PC-3 (cell line): Measurements from ENCODE around the gene STXBP6. TPM values are rescaled to one million over a fixed set of nuclear protein-coding genes. Genes with fewer than 3 reads are reported as not detected.

ENCODE experiments used
- ATAC-seq: fragments of 200-7000 bp; cut with Tn5 transposase; 2 replicates; pipeline ENCODE4 v1.9.1; 2020; ENCODE audit warnings: mild to moderate bottlenecking, moderate library complexity
- BruUV-seq: library from RNA; stranded (reverse); fragments of 400-500 nt; replicated peaks from 2 replicates; lab custom pipeline; 2021; lab: Mats Ljungman, UMichigan
- CTCF ChIA-PET: fragments of 300-600 bp; sonication (Branson Sonifier 250); formaldehyde crosslinking; loops from one replicate; lab custom pipeline; 2022; ENCODE audit warnings: antibody characterized with exemption; lab: Charles Lee
- POLR2A ChIA-PET: fragments of 300-600 bp; sonication (Branson Sonifier 250); formaldehyde crosslinking; loops from one replicate; lab custom pipeline; 2022; ENCODE audit warnings: antibody characterized with exemption; ENCODE audit not compliant: unreplicated experiment; lab: Charles Lee
- DNase-seq: peaks from one replicate; pipeline ENCODE4 v3.0.0-alpha.2; 2015
- H2AFZ ChIP-seq: fragments of 300-600 bp; sonication (generic); 2 replicates; pipeline ENCODE4 v1.6.0; 2016; ENCODE audit warnings: antibody characterized with exemption, low read length
- H3F3A ChIP-seq: fragments of 300-600 bp; sonication (generic); one replicate; pipeline ENCODE4 v1.6.0; 2017; ENCODE audit warnings: antibody characterized with exemption, low read length, control low read depth, mild to moderate bottlenecking; ENCODE audit not compliant: unreplicated experiment
- H3K27ac ChIP-seq: fragments of 300-600 bp; sonication (generic); 2 replicates; pipeline ENCODE4 v1.5.1; 2016; ENCODE audit warnings: mild to moderate bottlenecking, low read length
- H3K27me3 ChIP-seq: fragments of 300-600 bp; sonication (generic); 2 replicates; pipeline ENCODE4 v1.6.1; 2016; ENCODE audit warnings: low read length, mixed read lengths
- H3K36me3 ChIP-seq: fragments of 300-600 bp; sonication (generic); 2 replicates; pipeline ENCODE4 v1.6.1; 2016; ENCODE audit warnings: low read depth, mixed run types, low read length, mixed read lengths
- H3K4me1 ChIP-seq: fragments of 300-600 bp; sonication (generic); 2 replicates; pipeline ENCODE4 v1.5.1; 2016; ENCODE audit warnings: low read length; ENCODE audit not compliant: insufficient read depth
- H3K4me2 ChIP-seq: fragments of 300-600 bp; sonication (generic); 2 replicates; pipeline ENCODE4 v1.6.0; 2016; ENCODE audit warnings: low read length
- H3K4me3 ChIP-seq: fragments of 300-600 bp; sonication (generic); 2 replicates; pipeline ENCODE4 v1.5.1; 2016; ENCODE audit warnings: mild to moderate bottlenecking, low read length, mixed read lengths
- H3K79me2 ChIP-seq: fragments of 300-600 bp; sonication (generic); 2 replicates; pipeline ENCODE4 v1.6.1; 2017; ENCODE audit warnings: low read length, mixed read lengths
- H3K9ac ChIP-seq: fragments of 300-600 bp; sonication (generic); 2 replicates; pipeline ENCODE4 v1.6.0; 2016; ENCODE audit warnings: mild to moderate bottlenecking, low read length
- H3K9me2 ChIP-seq: fragments of 300-600 bp; sonication (generic); replicated peaks from 2 replicates; pipeline ENCODE4 v1.6.1; 2016; ENCODE audit warnings: mixed run types, low read length, mixed read lengths
- H3K9me3 ChIP-seq: fragments of 300-600 bp; sonication (generic); 2 replicates; pipeline ENCODE4 v1.6.1; 2016; ENCODE audit warnings: low read length, mixed read lengths
- H4K20me1 ChIP-seq: fragments of 300-600 bp; sonication (generic); 2 replicates; pipeline ENCODE4 v1.6.1; 2016; ENCODE audit warnings: low read length, mixed read lengths
- CTCF ChIP-seq: fragments of 300-600 bp; sonication (generic); conservative IDR thresholded peaks from 2 replicates; pipeline ENCODE4 v1.5.1; 2017; ENCODE audit warnings: antibody characterized with exemption, low read depth, mild to moderate bottlenecking, low read length
- EZH2 ChIP-seq: fragments of 300-600 bp; sonication (generic); IDR thresholded peaks from one replicate; pipeline ENCODE4 v1.6.1; 2017; ENCODE audit warnings: antibody characterized with exemption, mild to moderate bottlenecking, low read length; ENCODE audit not compliant: unreplicated experiment
- EZH2phosphoT487 ChIP-seq: fragments of 300-600 bp; sonication (generic); IDR thresholded peaks from 2 replicates; pipeline ENCODE4 v1.6.1; 2018; ENCODE audit warnings: mild to moderate bottlenecking, antibody characterized with exemption, low read length, borderline replicate concordance
- intact Hi-C: fragments of 100-400 bp; cut with micrococcal nuclease; formaldehyde crosslinking; loops from 2 replicates; pipeline ENCODE4 v1.9.0; 2023
- total RNA-seq: library from RNA; depleted of rRNA; stranded (reverse); fragments of >200 nt; gene quantifications from 2 replicates; pipeline ENCODE4 v1.2.3, GENCODE V29; 2014

The STXBP6 gene
- total RNA-seq, 1 experiment from 2014 or later, result 0.40 TPM

GRCh38 chr14:24839617-24840203 lies 210.2 kb downstream of the STXBP6 start:
- Histone ChIP-seq H2AFZ (no peak overlapping the region), H3K79me2 (no peaks in the 10 kb centered on the region), H3K27ac (no peak overlapping the region), H3K36me3 (no peaks in the 10 kb centered on the region), H3F3A (no peaks in the 10 kb centered on the region), H3K4me2 (no peak overlapping the region), H3K4me3 (no peak overlapping the region), H4K20me1 (no peaks in the 10 kb centered on the region), H3K27me3 (no peaks in the 10 kb centered on the region; the same call in 1 of the 2 replicates), H3K9ac (no peak overlapping the region), H3K9me2 (no peaks in the 10 kb centered on the region), H3K9me3 (no peaks in the 10 kb centered on the region), H3K4me1 (no peaks in the 10 kb centered on the region)
- ChIA-PET CTCF (no interaction called here), POLR2A (no interaction called here)
- TF ChIP-seq EZH2 (no peak), CTCF (no peak), EZH2phosphoT487 (no peak)
- BruUV-seq, result no TSS peak
- DNase-seq (no peak), ATAC-seq (no peak)
- intact Hi-C loops, result no loop called here

DNA sequence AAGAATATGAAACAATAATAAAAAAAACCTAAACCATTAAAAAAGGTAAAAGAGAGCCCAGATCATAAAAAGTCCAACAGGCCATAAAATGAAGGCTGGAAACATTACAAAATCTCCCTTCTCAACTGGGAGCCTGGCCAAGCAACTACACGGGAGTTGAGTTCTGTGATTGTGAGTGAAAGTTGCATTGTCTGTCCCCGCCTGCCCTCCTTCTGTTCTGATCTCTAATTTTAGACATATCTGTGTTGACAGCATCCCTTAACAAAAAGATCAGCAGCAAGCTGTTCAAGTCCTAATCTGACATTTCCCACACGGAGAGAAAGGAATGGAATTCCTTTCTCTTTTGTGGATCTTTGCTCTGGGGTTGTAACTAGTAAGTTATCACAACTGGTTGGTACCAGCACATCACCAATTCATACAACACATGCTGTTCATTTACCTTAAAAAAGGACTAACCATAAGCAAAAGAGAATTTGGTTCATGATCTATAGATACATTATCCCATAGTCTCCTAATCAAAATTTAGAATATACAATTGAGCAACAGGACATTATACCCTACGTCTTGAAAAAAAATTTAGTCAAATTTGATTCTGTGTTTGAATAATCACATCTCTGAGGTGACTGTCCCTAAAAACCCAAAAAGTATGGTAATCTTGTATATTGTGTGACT lies 210.9 kb downstream of the STXBP6 start:
- Histone ChIP-seq H3K27ac (no peak overlapping the region), H3K27me3 (no peaks in the 10 kb centered on the region; the same call in 1 of the 2 replicates), H3K9me2 (no peaks in the 10 kb centered on the region), H3F3A (no peaks in the 10 kb centered on the region), H3K4me3 (no peak overlapping the region), H3K9me3 (no peaks in the 10 kb centered on the region), H3K36me3 (no peaks in the 10 kb centered on the region), H3K4me1 (no peaks in the 10 kb centered on the region), H3K4me2 (no peak overlapping the region), H2AFZ (no peak overlapping the region), H3K9ac (no peak overlapping the region), H4K20me1 (no peaks in the 10 kb centered on the region), H3K79me2 (no peaks in the 10 kb centered on the region)
- no TSS peak for BruUV-seq
- ATAC-seq (no peak), DNase-seq (no peak)
- TF ChIP-seq EZH2 (no peak), EZH2phosphoT487 (no peak), CTCF (no peak)
- CTCF ChIA-PET, result no interaction called here
- POLR2A ChIA-PET, result no interaction called here
- intact Hi-C loops, result no loop called here
